ENCODE results near the gene SAMD4B. TPM values are rescaled to one million over a fixed set of nuclear protein-coding genes. Genes with fewer than 3 reads are reported as not detected.

SAMD4B gene
- total and polyA plus RNA-seq, 9 of the 15 experiments (the other 6 are each of a cell fraction or from before 2014, with no cell fraction given) = 3.4 to 90.5 (median 38.0) TPM

DNA sequence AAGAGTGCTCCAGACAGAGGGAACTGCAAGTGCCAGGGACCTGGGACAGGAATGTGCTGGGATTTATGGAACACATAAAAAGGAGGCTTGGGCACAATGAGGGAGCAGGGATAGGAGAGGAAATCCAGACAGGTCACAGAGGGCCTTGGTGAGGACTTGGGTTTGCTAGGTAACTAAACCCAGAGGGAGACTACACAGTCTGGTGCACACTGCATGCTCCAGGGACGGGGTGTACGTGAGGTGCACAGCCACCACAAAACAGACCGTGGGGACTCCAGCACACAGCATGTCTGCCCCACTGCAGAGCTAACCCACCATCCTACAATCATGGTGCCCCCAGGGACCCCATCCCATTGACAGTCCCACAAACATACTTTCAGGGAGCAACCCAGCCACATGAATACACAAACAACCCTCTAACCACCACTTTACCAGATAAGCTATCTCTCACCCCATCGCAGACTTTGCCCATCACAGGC lies 58.9 kb downstream of the SAMD4B start (continued):
- no peak for TF ChIP-seq KLF6 (CRISPR knock-in tag; IDR thresholded peaks at IDR 0.05; ENCODE audit: borderline replicate concordance)
- TF ChIP-seq, protein P1, sequence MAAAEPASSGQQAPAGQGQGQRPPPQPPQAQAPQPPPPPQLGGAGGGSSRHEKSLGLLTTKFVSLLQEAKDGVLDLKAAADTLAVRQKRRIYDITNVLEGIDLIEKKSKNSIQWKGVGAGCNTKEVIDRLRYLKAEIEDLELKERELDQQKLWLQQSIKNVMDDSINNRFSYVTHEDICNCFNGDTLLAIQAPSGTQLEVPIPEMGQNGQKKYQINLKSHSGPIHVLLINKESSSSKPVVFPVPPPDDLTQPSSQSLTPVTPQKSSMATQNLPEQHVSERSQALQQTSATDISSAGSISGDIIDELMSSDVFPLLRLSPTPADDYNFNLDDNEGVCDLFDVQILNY (CRISPR knock-in tag; IDR thresholded peaks at IDR 0.05) = no peak
- no peak for TF ChIP-seq ZFP30 (CRISPR knock-in tag; IDR thresholded peaks at IDR 0.05; ENCODE audit: borderline replicate concordance)
- no peak for TF ChIP-seq MCM2 (IDR thresholded peaks at IDR 0.05; ENCODE audit: low read depth)
- TF ChIP-seq, protein P2, sequence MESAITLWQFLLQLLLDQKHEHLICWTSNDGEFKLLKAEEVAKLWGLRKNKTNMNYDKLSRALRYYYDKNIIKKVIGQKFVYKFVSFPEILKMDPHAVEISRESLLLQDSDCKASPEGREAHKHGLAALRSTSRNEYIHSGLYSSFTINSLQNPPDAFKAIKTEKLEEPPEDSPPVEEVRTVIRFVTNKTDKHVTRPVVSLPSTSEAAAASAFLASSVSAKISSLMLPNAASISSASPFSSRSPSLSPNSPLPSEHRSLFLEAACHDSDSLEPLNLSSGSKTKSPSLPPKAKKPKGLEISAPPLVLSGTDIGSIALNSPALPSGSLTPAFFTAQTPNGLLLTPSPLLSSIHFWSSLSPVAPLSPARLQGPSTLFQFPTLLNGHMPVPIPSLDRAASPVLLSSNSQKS (CRISPR knock-in tag; IDR thresholded peaks at IDR 0.05) = no peak
- TF ChIP-seq MBD2 (IDR thresholded peaks at IDR 0.05; ENCODE audit: borderline replicate concordance, low read depth) = no peak
- TF ChIP-seq ZNF699 (CRISPR knock-in tag; IDR thresholded peaks at IDR 0.05; ENCODE audit: insufficient replicate concordance) = no peak
- no peak for TF ChIP-seq NCOA2 (IDR thresholded peaks at IDR 0.05; ENCODE audit: partially characterized antibody in 2 of 2)
- TF ChIP-seq, protein P3, sequence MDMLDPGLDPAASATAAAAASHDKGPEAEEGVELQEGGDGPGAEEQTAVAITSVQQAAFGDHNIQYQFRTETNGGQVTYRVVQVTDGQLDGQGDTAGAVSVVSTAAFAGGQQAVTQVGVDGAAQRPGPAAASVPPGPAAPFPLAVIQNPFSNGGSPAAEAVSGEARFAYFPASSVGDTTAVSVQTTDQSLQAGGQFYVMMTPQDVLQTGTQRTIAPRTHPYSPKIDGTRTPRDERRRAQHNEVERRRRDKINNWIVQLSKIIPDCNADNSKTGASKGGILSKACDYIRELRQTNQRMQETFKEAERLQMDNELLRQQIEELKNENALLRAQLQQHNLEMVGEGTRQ (CRISPR knock-in tag; IDR thresholded peaks at IDR 0.05) = no peak
- no peak for TF ChIP-seq COPS2 (conservative IDR thresholded peaks at IDR 0.05)
- TF ChIP-seq NR2F6 (CRISPR knock-in tag; IDR thresholded peaks at IDR 0.05) = no peak
- TF ChIP-seq CREB1 (IDR thresholded peaks at IDR 0.05) = no peak
- TF ChIP-seq CREB1 (CRISPR knock-in tag; IDR thresholded peaks at IDR 0.05) = no peak
- peak; percentile 35; the same call in 1 of the 2 replicates for TF ChIP-seq NCOR1 (IDR thresholded peaks at IDR 0.05)
- no peak for TF ChIP-seq BCOR (IDR thresholded peaks at IDR 0.05)
- TF ChIP-seq NR3C1 (CRISPR knock-in tag; IDR thresholded peaks at IDR 0.05) = no peak
- TF ChIP-seq, protein P4, sequence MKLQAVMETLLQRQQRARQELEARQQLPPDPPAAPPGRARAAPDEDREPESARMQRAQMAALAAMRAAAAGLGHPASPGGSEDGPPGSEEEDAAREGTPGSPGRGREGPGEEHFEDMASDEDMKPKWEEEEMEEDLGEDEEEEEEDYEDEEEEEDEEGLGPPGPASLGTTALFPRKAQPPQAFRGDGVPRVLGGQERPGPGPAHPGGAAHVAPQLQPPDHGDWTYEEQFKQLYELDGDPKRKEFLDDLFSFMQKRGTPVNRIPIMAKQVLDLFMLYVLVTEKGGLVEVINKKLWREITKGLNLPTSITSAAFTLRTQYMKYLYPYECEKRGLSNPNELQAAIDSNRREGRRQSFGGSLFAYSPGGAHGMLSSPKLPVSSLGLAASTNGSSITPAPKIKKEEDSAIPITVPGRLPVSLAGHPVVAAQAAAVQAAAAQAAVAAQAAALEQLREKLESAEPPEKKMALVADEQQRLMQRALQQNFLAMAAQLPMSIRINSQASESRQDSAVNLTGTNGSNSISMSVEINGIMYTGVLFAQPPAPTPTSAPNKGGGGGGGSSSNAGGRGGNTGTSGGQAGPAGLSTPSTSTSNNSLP (IDR thresholded peaks at IDR 0.05; ENCODE audit: borderline replicate concordance, low read depth, low read length) = no peak
- no peak for TF ChIP-seq TAF1 (IDR thresholded peaks at IDR 0.05; ENCODE audit: control insufficient read depth, extremely low read depth, insufficient read depth, low read length, severe bottlenecking)
- TF ChIP-seq, protein P5, sequence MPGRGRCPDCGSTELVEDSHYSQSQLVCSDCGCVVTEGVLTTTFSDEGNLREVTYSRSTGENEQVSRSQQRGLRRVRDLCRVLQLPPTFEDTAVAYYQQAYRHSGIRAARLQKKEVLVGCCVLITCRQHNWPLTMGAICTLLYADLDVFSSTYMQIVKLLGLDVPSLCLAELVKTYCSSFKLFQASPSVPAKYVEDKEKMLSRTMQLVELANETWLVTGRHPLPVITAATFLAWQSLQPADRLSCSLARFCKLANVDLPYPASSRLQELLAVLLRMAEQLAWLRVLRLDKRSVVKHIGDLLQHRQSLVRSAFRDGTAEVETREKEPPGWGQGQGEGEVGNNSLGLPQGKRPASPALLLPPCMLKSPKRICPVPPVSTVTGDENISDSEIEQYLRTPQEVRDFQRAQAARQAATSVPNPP (IDR thresholded peaks at IDR 0.05; ENCODE audit: borderline replicate concordance, insufficient read depth, insufficient read length) = no peak
- TF ChIP-seq, protein P6, sequence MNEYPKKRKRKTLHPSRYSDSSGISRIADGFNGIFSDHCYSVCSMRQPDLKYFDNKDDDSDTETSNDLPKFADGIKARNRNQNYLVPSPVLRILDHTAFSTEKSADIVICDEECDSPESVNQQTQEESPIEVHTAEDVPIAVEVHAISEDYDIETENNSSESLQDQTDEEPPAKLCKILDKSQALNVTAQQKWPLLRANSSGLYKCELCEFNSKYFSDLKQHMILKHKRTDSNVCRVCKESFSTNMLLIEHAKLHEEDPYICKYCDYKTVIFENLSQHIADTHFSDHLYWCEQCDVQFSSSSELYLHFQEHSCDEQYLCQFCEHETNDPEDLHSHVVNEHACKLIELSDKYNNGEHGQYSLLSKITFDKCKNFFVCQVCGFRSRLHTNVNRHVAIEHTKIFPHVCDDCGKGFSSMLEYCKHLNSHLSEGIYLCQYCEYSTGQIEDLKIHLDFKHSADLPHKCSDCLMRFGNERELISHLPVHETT (CRISPR knock-in tag; conservative IDR thresholded peaks at IDR 0.05 in 1 of 2, IDR thresholded peaks at IDR 0.05 in 1 of 2) = no peak

Data from K562 (cell line).